HEK293 (cell line): ENCODE data around the gene NPC1.

Experiments used
- BCL11A ChIP-seq: fragments of 450-650 bp; formaldehyde crosslinking; IDR thresholded peaks from 2 replicates; pipeline ENCODE4 v1.5.1; 2016; ENCODE audit warnings: low read depth, missing biosample characterization, missing genetic modification characterization
- EGR2 ChIP-seq: fragments of 450-650 bp; formaldehyde crosslinking; IDR thresholded peaks from 2 replicates; pipeline ENCODE4 v1.5.1; 2016; ENCODE audit warnings: low read depth, missing biosample characterization, missing genetic modification characterization
- HOXA7 ChIP-seq: sonication (generic); formaldehyde crosslinking; IDR thresholded peaks from 2 replicates; pipeline ENCODE4 v1.8.1; 2022; ENCODE audit warnings: missing genetic modification reagents, borderline replicate concordance
- ZNF600 ChIP-seq: fragments of 450-650 bp; formaldehyde crosslinking; IDR thresholded peaks from 2 replicates; pipeline ENCODE4 v1.5.1; 2016; ENCODE audit warnings: missing biosample characterization, missing genetic modification characterization
- ZNF837 ChIP-seq: fragments of 450-650 bp; formaldehyde crosslinking; IDR thresholded peaks from 2 replicates; pipeline ENCODE4 v1.5.1; 2016; ENCODE audit warnings: missing biosample characterization, missing genetic modification characterization
- TF ChIP-seq, protein P1 (sequence below): fragments of 450-650 bp; formaldehyde crosslinking; IDR thresholded peaks from 2 replicates; pipeline ENCODE4 v1.5.1; 2016; ENCODE audit warnings: missing biosample characterization, missing genetic modification characterization
- TF ChIP-seq, protein P2 (sequence below): fragments of 450-650 bp; formaldehyde crosslinking; IDR thresholded peaks from 2 replicates; pipeline ENCODE4 v1.5.1; 2016; ENCODE audit warnings: missing biosample characterization, missing genetic modification characterization
- TF ChIP-seq, protein P3 (sequence below): fragments of 450-650 bp; formaldehyde crosslinking; IDR thresholded peaks from 2 replicates; pipeline ENCODE4 v1.5.1; 2016; ENCODE audit warnings: missing biosample characterization, missing genetic modification characterization
- TF ChIP-seq, protein P4 (sequence below): fragments of 450-650 bp; formaldehyde crosslinking; IDR thresholded peaks from 2 replicates; pipeline ENCODE4 v1.5.1; 2016; ENCODE audit warnings: missing biosample characterization, missing genetic modification characterization

DNA sequence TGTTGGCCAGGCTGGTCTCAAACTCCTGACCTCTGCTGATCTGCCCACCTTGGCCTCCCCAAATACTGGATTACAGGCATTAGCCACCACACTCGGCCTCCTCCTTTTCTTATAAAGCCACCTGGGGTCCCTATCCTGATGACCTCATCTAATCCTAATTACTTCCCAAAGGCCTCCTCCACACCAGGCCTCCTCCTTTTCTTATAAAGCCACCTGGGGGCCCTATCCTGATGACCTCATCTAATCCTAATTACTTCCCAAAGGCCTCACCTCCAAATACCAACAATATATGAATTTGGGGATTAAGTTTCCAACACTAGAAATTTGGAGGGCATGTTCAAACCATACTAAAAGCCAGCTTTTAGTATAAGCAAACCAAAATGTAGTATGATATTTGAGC, 92.7 kb downstream of the NPC1 start:
- TF ChIP-seq ZNF600 (tag by site-specific recombination) (no peak), EGR2 (tag by site-specific recombination) (no peak; the same call in 1 of the 2 replicates), BCL11A (no peak), HOXA7 (no peak), ZNF837 (tag by site-specific recombination) (no peak)
- TF ChIP-seq, protein P1, sequence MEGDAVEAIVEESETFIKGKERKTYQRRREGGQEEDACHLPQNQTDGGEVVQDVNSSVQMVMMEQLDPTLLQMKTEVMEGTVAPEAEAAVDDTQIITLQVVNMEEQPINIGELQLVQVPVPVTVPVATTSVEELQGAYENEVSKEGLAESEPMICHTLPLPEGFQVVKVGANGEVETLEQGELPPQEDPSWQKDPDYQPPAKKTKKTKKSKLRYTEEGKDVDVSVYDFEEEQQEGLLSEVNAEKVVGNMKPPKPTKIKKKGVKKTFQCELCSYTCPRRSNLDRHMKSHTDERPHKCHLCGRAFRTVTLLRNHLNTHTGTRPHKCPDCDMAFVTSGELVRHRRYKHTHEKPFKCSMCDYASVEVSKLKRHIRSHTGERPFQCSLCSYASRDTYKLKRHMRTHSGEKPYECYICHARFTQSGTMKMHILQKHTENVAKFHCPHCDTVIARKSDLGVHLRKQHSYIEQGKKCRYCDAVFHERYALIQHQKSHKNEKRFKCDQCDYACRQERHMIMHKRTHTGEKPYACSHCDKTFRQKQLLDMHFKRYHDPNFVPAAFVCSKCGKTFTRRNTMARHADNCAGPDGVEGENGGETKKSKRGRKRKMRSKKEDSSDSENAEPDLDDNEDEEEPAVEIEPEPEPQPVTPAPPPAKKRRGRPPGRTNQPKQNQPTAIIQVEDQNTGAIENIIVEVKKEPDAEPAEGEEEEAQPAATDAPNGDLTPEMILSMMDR (tag by site-specific recombination): no peak
- TF ChIP-seq, protein P2, sequence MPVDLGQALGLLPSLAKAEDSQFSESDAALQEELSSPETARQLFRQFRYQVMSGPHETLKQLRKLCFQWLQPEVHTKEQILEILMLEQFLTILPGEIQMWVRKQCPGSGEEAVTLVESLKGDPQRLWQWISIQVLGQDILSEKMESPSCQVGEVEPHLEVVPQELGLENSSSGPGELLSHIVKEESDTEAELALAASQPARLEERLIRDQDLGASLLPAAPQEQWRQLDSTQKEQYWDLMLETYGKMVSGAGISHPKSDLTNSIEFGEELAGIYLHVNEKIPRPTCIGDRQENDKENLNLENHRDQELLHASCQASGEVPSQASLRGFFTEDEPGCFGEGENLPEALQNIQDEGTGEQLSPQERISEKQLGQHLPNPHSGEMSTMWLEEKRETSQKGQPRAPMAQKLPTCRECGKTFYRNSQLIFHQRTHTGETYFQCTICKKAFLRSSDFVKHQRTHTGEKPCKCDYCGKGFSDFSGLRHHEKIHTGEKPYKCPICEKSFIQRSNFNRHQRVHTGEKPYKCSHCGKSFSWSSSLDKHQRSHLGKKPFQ (tag by site-specific recombination): no peak
- TF ChIP-seq, protein P3, sequence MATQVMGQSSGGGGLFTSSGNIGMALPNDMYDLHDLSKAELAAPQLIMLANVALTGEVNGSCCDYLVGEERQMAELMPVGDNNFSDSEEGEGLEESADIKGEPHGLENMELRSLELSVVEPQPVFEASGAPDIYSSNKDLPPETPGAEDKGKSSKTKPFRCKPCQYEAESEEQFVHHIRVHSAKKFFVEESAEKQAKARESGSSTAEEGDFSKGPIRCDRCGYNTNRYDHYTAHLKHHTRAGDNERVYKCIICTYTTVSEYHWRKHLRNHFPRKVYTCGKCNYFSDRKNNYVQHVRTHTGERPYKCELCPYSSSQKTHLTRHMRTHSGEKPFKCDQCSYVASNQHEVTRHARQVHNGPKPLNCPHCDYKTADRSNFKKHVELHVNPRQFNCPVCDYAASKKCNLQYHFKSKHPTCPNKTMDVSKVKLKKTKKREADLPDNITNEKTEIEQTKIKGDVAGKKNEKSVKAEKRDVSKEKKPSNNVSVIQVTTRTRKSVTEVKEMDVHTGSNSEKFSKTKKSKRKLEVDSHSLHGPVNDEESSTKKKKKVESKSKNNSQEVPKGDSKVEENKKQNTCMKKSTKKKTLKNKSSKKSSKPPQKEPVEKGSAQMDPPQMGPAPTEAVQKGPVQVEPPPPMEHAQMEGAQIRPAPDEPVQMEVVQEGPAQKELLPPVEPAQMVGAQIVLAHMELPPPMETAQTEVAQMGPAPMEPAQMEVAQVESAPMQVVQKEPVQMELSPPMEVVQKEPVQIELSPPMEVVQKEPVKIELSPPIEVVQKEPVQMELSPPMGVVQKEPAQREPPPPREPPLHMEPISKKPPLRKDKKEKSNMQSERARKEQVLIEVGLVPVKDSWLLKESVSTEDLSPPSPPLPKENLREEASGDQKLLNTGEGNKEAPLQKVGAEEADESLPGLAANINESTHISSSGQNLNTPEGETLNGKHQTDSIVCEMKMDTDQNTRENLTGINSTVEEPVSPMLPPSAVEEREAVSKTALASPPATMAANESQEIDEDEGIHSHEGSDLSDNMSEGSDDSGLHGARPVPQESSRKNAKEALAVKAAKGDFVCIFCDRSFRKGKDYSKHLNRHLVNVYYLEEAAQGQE (tag by site-specific recombination): no peak
- TF ChIP-seq, protein P4, sequence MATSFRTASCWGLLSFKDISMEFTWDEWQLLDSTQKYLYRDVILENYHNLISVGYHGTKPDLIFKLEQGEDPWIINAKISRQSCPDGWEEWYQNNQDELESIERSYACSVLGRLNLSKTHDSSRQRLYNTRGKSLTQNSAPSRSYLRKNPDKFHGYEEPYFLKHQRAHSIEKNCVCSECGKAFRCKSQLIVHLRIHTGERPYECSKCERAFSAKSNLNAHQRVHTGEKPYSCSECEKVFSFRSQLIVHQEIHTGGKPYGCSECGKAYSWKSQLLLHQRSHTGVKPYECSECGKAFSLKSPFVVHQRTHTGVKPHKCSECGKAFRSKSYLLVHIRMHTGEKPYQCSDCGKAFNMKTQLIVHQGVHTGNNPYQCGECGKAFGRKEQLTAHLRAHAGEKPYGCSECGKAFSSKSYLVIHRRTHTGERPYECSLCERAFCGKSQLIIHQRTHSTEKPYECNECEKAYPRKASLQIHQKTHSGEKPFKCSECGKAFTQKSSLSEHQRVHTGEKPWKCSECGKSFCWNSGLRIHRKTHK: no peak
